Natural killer cell (primary cell): ENCODE data around the gene SLC9B2. TPM values are rescaled to one million over a fixed set of nuclear protein-coding genes. Genes with fewer than 3 reads are reported as not detected.

Source experiments
- ATAC-seq, 3 donors: fragments of 150-1000 bp in 2 of 3; fragments of 200-7000 bp in 1 of 3; cut with Tn5 transposase; 1 replicate in 1 of 3; 2 replicates in 2 of 3; pipeline ENCODE4 v1.10.0; 2021; ENCODE audit warnings: mild to moderate bottlenecking in 2 of 3, moderate library complexity in 2 of 3
- DNase-seq, 2 donors: peaks; one replicate each; pipeline versions ENCODE4 v3.0.0 to v3.0.0-alpha.2; 2013 to 2021; ENCODE audit warnings: mixed read lengths in 1 of 2
- H3K27ac ChIP-seq: one replicate; pipeline ENCODE4 v1.5.1; 2013; ENCODE audit warnings: mild to moderate bottlenecking, low read length
- H3K27me3 ChIP-seq: one replicate; pipeline ENCODE4 v1.6.1; 2013; ENCODE audit warnings: low read length; ENCODE audit not compliant: control insufficient read depth, insufficient read depth
- H3K36me3 ChIP-seq: one replicate; pipeline ENCODE4 v1.6.1; 2013; ENCODE audit warnings: low read length; ENCODE audit not compliant: control insufficient read depth, insufficient read depth
- H3K4me1 ChIP-seq: one replicate; pipeline ENCODE4 v1.6.1; 2013; ENCODE audit warnings: low read length; ENCODE audit not compliant: control insufficient read depth, insufficient read depth
- H3K4me3 ChIP-seq: one replicate; pipeline ENCODE4 v1.5.1; 2013; ENCODE audit warnings: low read length
- H3K9me3 ChIP-seq: one replicate; pipeline ENCODE4 v1.6.1; 2013; ENCODE audit warnings: low read length; ENCODE audit not compliant: control insufficient read depth, insufficient read depth
- H3K27ac Mint-ChIP-seq, 2 donors: one replicate each; pipeline ENCODE4 v1.8.0; 2022; ENCODE audit warnings: mild to moderate bottlenecking in 2 of 2, mixed read lengths in 2 of 2, moderate library complexity in 1 of 2
- H3K27me3 Mint-ChIP-seq, 2 donors: one replicate each; pipeline ENCODE4 v1.8.0; 2022; ENCODE audit warnings: low read depth in 2 of 2, mixed read lengths in 2 of 2
- H3K36me3 Mint-ChIP-seq: one replicate; pipeline ENCODE4 v1.8.0; 2022; ENCODE audit warnings: mixed read lengths
- H3K4me1 Mint-ChIP-seq, 2 donors: one replicate each; pipeline ENCODE4 v1.8.0; 2022; ENCODE audit warnings: mixed read lengths in 2 of 2
- H3K4me3 Mint-ChIP-seq: one replicate; pipeline ENCODE4 v1.8.0; 2022; ENCODE audit warnings: mild to moderate bottlenecking, moderate library complexity, mixed read lengths
- H3K9me3 Mint-ChIP-seq, 2 donors: one replicate each; pipeline ENCODE4 v1.8.0; 2022; ENCODE audit warnings: mixed read lengths in 2 of 2
- WGBS: methylation state at CpG from one replicate; pipeline ENCODE4 v1.1.7; 2013; ENCODE audit warnings: missing lambda C conversion rate; ENCODE audit not compliant: insufficient coverage; 5-methylcytosine and 5-hydroxymethylcytosine counted together
- intact Hi-C: fragments of 100-400 bp; cut with micrococcal nuclease; formaldehyde crosslinking; loops from one replicate; pipeline ENCODE4 v1.14.2; 2022
- total RNA-seq, 4 donors: library from RNA; stranded (reverse); fragments of 120-200 nt in 1 of 4; gene quantifications; one replicate each; pipeline versions ENCODE4 v1.2.3 to v1.2.4, GENCODE V29; 2013 to 2022
- TF ChIP-seq, protein P1 (sequence below): fragments of 200-600 bp; IDR thresholded peaks from one replicate; pipeline ENCODE4 v1.8.0; 2022; ENCODE audit warnings: antibody characterized with exemption

Gene SLC9B2
- total RNA-seq, 3 donors from 2014 or later (not counting 1 experiment from before 2014, with no cell fraction given) = 13.5 to 22.4 (median 17.9) TPM

DNA sequence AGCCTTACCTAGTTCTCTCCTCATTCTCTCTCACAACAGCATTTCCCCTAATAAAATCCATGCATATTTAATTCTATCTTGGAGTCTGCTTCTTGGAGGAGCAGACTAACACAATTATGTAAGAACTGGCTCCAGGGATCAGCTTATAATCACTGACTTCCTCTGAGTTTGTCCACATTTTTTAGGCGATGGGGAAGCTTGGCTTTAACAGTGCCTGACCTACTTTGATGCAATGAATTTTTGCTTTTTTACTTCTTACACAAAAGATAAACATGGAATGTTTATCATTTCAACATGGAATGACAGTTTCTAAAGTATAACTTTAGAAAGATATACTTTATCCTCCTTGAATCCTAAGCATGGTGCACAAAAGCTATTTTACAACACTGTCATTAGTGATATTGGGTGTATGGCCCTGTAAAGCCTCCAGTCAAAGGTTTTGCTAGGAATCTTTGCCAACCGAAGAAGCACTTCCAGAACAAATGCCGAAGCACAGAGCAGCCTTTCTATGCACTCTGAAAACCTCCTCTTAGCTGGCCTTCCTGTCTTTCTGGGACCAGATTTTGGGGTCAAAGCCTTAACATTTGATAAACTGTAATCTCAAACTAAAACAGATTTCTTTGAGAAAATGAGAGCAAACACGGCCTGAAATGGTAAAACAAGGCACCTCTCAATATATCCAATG lies 22.3 kb upstream of the SLC9B2 start:
- Mint-ChIP-seq H3K4me3 (peak overlapping the region; percentile 99), H3K27ac (peak overlapping the region; percentile 90), H3K4me1 (peaks cover 19 to 26% of the 10 kb centered on the region in 2 donors), H3K27me3 (no peaks in the 10 kb centered on the region), H3K9me3 (no peaks in the 10 kb centered on the region), H3K36me3 (no peaks in the 10 kb centered on the region)
- H3K36me3 ChIP-seq = no peaks in the 10 kb centered on the region
- H3K27me3 ChIP-seq = no peaks in the 10 kb centered on the region
- H3K4me1 ChIP-seq = peaks cover 7% of the 10 kb centered on the region
- peak in 1 of 2 donors; percentile 12 for DNase-seq
- H3K4me3 ChIP-seq = peak overlapping the region; percentile 34
- peak overlapping the region; percentile 13 for H3K27ac ChIP-seq
- H3K9me3 ChIP-seq = no peaks in the 10 kb centered on the region
- WGBS = 44% methylated on average over 4 of the region's 4 CpGs
- intact Hi-C loops = loop anchor here (1.0 to 10.0 kb wide), 4 partner anchors 52 to 754 kb away; partner anchors contain the start of gene SLC39A8
- no peak for ATAC-seq
- TF ChIP-seq, protein P1, sequence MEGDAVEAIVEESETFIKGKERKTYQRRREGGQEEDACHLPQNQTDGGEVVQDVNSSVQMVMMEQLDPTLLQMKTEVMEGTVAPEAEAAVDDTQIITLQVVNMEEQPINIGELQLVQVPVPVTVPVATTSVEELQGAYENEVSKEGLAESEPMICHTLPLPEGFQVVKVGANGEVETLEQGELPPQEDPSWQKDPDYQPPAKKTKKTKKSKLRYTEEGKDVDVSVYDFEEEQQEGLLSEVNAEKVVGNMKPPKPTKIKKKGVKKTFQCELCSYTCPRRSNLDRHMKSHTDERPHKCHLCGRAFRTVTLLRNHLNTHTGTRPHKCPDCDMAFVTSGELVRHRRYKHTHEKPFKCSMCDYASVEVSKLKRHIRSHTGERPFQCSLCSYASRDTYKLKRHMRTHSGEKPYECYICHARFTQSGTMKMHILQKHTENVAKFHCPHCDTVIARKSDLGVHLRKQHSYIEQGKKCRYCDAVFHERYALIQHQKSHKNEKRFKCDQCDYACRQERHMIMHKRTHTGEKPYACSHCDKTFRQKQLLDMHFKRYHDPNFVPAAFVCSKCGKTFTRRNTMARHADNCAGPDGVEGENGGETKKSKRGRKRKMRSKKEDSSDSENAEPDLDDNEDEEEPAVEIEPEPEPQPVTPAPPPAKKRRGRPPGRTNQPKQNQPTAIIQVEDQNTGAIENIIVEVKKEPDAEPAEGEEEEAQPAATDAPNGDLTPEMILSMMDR = no peak

DNA sequence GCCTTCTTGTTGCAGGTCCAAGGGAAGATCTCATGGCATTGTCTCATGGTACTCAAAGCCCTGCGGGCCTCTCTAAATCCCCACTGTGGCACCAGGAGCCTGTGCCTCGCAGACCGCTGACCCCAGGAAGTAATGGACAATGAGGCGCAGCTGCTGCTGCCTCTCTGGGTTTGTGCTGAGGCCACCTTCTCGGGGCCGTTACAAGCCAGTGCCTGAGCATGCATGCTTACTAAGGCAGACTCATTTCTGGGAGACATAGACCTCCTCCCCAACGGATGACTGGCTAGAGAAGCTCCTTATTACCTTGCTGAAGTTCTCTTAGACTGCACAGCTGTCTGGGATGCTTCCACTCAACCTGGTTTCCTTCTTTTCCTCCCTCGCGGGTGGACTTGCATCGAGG lies 21.8 kb upstream of the SLC9B2 start:
- Mint-ChIP-seq H3K36me3 (no peaks in the 10 kb centered on the region), H3K4me3 (no peak overlapping the region), H3K9me3 (no peaks in the 10 kb centered on the region), H3K4me1 (peaks cover 19 to 26% of the 10 kb centered on the region in 2 donors), H3K27me3 (no peaks in the 10 kb centered on the region), H3K27ac (no peak overlapping the region)
- DNase-seq = no peak
- Histone ChIP-seq H3K27me3 (no peaks in the 10 kb centered on the region), H3K27ac (no peak overlapping the region), H3K9me3 (no peaks in the 10 kb centered on the region), H3K36me3 (no peaks in the 10 kb centered on the region), H3K4me1 (peaks cover 7% of the 10 kb centered on the region), H3K4me3 (no peak overlapping the region)
- intact Hi-C loops = loop anchor here (2.0 to 10.0 kb wide), 3 partner anchors 52 to 651 kb away; no protein-coding TSS in a partner anchor
- no peak for ATAC-seq
- TF ChIP-seq, protein P1 = no peak
- 92% methylated on average over 10 of the region's 10 CpGs for WGBS

DNA sequence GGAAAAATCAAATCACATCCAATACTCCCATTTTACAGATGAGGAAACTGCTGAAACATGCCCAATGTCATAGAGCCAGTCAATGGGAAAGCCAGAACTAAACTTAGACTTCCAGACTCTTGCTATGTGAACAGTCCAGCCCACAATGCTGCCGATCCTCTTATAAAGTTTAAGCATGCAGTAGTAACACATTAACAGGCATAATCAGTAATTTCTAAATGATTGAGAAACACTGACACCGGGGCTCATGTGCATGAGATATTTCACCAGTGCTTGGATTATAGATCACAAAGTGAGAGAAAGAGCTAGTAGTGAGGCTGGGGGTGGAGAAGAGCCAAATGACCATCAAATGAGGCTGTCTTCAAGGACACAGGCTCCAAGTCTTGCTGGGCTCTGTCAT lies 20.6 kb upstream of the SLC9B2 start:
- Mint-ChIP-seq H3K27me3 (no peaks in the 10 kb centered on the region), H3K9me3 (no peaks in the 10 kb centered on the region), H3K27ac (no peak overlapping the region), H3K4me1 (peaks cover 29 to 37% of the 10 kb centered on the region in 2 donors), H3K4me3 (no peak overlapping the region), H3K36me3 (no peaks in the 10 kb centered on the region)
- DNase-seq (no peak), ATAC-seq (no peak)
- Histone ChIP-seq H3K9me3 (no peaks in the 10 kb centered on the region), H3K27me3 (no peaks in the 10 kb centered on the region), H3K4me1 (peaks cover 7% of the 10 kb centered on the region), H3K36me3 (no peaks in the 10 kb centered on the region), H3K27ac (no peak overlapping the region), H3K4me3 (no peak overlapping the region)
- TF ChIP-seq, protein P1 = no peak
- 93% methylated on average over 2 of the region's 2 CpGs for WGBS
- intact Hi-C loops = loop anchor here (5.0 to 10.0 kb wide), 2 partner anchors 472 to 650 kb away; no protein-coding TSS in a partner anchor
